A673 (cell line): Measurements from ENCODE around the gene GP1BB. TPM values are rescaled to one million over a fixed set of nuclear protein-coding genes. Genes with fewer than 3 reads are reported as not detected.
"Not testable (repeated sequence)": the region's sequence is repeated elsewhere in the genome, so short reads cannot be mapped to it uniquely, and the experiment has no call there.

Experiments
- BruUV-seq: library from RNA; stranded (reverse); fragments of 400-500 nt; replicated peaks from 2 replicates; lab custom pipeline; 2021; lab: Mats Ljungman, UMichigan
- CTCF ChIA-PET: fragments of 300-600 bp; sonication (Branson Sonifier 250); formaldehyde crosslinking; loops from one replicate; lab custom pipeline; 2022; ENCODE audit warnings: antibody characterized with exemption; lab: Charles Lee
- POLR2A ChIA-PET: fragments of 300-600 bp; sonication (Branson Sonifier 250); formaldehyde crosslinking; loops from one replicate; lab custom pipeline; 2022; ENCODE audit warnings: antibody characterized with exemption; ENCODE audit not compliant: low non-redundant PET; lab: Charles Lee
- DNase-seq: peaks from one replicate; pipeline ENCODE4 v3.0.0-alpha.2; 2015; ENCODE audit warnings: low spot score
- H3K27ac ChIP-seq: fragments of 200-600 bp; sonication (generic); 2 replicates; pipeline ENCODE4 v1.5.1; 2016; ENCODE audit warnings: mixed run types, low read depth, mild to moderate bottlenecking, mixed read lengths, antibody characterized with exemption, low read length; ENCODE audit not compliant: poor library complexity, severe bottlenecking
- H3K27me3 ChIP-seq: fragments of 200-600 bp; sonication (generic); replicated peaks from 2 replicates; pipeline ENCODE4 v1.6.1; 2017; ENCODE audit warnings: mixed run types, low read depth, mild to moderate bottlenecking, mixed read lengths, antibody characterized with exemption, low read length; ENCODE audit not compliant: insufficient read depth, poor library complexity
- H3K36me3 ChIP-seq: fragments of 200-600 bp; sonication (generic); 2 replicates; pipeline ENCODE4 v1.6.1; 2016; ENCODE audit warnings: mixed run types, mild to moderate bottlenecking, mixed read lengths, antibody characterized with exemption, low read length; ENCODE audit not compliant: insufficient read depth, poor library complexity, severe bottlenecking
- H3K4me1 ChIP-seq: fragments of 200-600 bp; sonication (generic); 2 replicates; pipeline ENCODE4 v1.6.1; 2017; ENCODE audit warnings: mixed run types, mild to moderate bottlenecking, mixed read lengths, antibody characterized with exemption, low read length; ENCODE audit not compliant: insufficient read depth, poor library complexity, severe bottlenecking
- H3K4me3 ChIP-seq: fragments of 200-600 bp; sonication (generic); 2 replicates; pipeline ENCODE4 v1.5.1; 2016; ENCODE audit warnings: low read depth, mixed run types, mild to moderate bottlenecking, mixed read lengths, low read length; ENCODE audit not compliant: poor library complexity, severe bottlenecking
- H3K9me3 ChIP-seq: fragments of 200-600 bp; sonication (generic); 2 replicates; pipeline ENCODE4 v1.6.1; 2016; ENCODE audit warnings: mixed run types, low read depth, mild to moderate bottlenecking, mixed read lengths, antibody characterized with exemption, low read length; ENCODE audit not compliant: poor library complexity, severe bottlenecking
- EZH2 ChIP-seq: fragments of 200-600 bp; sonication (generic); IDR thresholded peaks from 2 replicates; pipeline ENCODE4 v1.6.1; 2017; ENCODE audit warnings: borderline replicate concordance, low read depth, mild to moderate bottlenecking, mixed read lengths, antibody characterized with exemption, low read length; ENCODE audit not compliant: poor library complexity, severe bottlenecking
- intact Hi-C: fragments of 100-400 bp; cut with micrococcal nuclease; formaldehyde crosslinking; loops from one replicate; pipeline ENCODE4 v1.10.0; 2022; ENCODE audit not compliant: unreplicated experiment
- total RNA-seq: library from RNA; stranded (reverse); gene quantifications from 2 replicates; pipeline ENCODE4 v1.2.3, GENCODE V29; 2021
- TF ChIP-seq, protein P1 (sequence below): fragments of 300-800, 200-600 bp; sonication (generic); conservative IDR thresholded peaks from 2 replicates; pipeline ENCODE4 v1.5.1; 2017; ENCODE audit warnings: low read depth, mild to moderate bottlenecking, antibody characterized with exemption, low read length, moderate library complexity, mixed read lengths

GP1BB gene
- total RNA-seq, 1 experiment from 2014 or later = 12.6 TPM

DNA sequence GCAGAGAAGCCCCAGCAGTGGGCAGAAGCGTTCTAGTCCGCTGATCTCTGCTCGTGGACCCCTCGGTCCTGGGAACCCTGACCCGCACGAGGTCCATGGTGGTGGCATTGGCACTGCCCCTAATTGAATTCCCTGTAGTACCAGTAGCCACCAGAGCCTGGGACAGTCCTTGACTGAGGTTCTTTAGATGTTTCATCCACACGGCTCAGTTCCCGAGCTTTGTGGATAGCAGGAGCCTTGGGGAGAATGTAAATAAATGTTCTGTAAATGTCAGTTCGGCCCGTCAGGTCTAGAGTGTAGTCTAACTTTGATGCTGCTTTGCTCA is 48.4 kb upstream of the GP1BB start:
- TF ChIP-seq, protein P1, sequence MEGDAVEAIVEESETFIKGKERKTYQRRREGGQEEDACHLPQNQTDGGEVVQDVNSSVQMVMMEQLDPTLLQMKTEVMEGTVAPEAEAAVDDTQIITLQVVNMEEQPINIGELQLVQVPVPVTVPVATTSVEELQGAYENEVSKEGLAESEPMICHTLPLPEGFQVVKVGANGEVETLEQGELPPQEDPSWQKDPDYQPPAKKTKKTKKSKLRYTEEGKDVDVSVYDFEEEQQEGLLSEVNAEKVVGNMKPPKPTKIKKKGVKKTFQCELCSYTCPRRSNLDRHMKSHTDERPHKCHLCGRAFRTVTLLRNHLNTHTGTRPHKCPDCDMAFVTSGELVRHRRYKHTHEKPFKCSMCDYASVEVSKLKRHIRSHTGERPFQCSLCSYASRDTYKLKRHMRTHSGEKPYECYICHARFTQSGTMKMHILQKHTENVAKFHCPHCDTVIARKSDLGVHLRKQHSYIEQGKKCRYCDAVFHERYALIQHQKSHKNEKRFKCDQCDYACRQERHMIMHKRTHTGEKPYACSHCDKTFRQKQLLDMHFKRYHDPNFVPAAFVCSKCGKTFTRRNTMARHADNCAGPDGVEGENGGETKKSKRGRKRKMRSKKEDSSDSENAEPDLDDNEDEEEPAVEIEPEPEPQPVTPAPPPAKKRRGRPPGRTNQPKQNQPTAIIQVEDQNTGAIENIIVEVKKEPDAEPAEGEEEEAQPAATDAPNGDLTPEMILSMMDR = no peak
- no peak for TF ChIP-seq EZH2
- BruUV-seq = no TSS peak
- no peak overlapping the region for H3K4me3 ChIP-seq
- no peaks in the 10 kb centered on the region for H3K9me3 ChIP-seq
- H3K27me3 ChIP-seq = no peaks in the 10 kb centered on the region
- intact Hi-C loops = no loop called here
- DNase-seq = no peak
- H3K4me1 ChIP-seq = peaks cover 4% of the 10 kb centered on the region
- no peak overlapping the region for H3K27ac ChIP-seq
- ChIA-PET POLR2A (no interaction called here), CTCF (no interaction called here)
- no peaks in the 10 kb centered on the region for H3K36me3 ChIP-seq

DNA sequence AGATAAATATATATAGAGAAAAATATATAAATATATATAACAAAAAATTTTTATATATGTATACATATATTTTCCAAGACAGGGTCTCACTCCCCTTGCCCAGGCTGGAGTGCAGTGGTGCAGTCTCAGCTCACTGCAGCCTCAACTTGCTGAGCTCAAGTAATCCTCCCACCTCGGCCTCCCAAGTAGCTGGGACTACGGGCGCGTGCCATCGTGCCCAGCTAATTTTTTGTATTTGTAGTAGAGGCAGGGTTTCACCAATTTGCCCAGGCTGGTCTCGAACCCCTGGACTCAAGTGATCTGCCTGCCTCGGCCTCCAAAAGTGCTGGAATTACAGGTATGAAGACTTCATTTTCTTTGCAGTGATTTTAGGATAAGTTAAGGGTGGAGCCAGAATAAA is 47.9 kb upstream of the GP1BB start:
- Histone ChIP-seq H3K27ac (no peak overlapping the region), H3K36me3 (no peaks in the 10 kb centered on the region), H3K9me3 (no peaks in the 10 kb centered on the region), H3K4me3 (no peak overlapping the region), H3K4me1 (peaks cover 4% of the 10 kb centered on the region), H3K27me3 (no peaks in the 10 kb centered on the region)
- TF ChIP-seq, protein P1 = no peak
- TF ChIP-seq EZH2 = no peak
- CTCF ChIA-PET = no interaction called here
- intact Hi-C loops = no loop called here
- POLR2A ChIA-PET = no interaction called here
- DNase-seq = no peak
- BruUV-seq = no TSS peak

DNA sequence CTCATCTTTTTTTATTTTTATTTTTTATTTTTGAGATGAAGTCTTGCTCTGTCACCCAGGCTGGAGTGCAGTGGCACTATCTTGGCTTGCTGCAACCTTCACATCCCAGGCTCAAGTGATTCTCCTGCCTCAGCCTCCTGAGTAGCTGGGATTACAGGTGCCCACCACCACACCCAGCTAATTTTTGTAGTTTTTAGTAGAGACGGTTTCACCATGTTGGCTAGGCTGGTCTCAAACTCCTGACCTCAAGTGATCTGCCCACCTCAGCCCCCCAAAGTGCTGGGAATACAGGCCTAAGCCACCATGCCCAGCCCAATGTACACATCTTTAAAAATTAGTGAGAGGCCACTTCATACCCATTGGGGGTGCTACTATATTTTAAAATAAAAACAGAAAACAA is 46.9 kb upstream of the GP1BB start:
- DNase-seq, H3K4me3 ChIP-seq, intact Hi-C loops, CTCF ChIA-PET, H3K36me3 ChIP-seq, BruUV-seq, H3K27ac ChIP-seq, H3K27me3 ChIP-seq, H3K9me3 ChIP-seq, H3K4me1 ChIP-seq, POLR2A ChIA-PET: not testable (repeated sequence)

DNA sequence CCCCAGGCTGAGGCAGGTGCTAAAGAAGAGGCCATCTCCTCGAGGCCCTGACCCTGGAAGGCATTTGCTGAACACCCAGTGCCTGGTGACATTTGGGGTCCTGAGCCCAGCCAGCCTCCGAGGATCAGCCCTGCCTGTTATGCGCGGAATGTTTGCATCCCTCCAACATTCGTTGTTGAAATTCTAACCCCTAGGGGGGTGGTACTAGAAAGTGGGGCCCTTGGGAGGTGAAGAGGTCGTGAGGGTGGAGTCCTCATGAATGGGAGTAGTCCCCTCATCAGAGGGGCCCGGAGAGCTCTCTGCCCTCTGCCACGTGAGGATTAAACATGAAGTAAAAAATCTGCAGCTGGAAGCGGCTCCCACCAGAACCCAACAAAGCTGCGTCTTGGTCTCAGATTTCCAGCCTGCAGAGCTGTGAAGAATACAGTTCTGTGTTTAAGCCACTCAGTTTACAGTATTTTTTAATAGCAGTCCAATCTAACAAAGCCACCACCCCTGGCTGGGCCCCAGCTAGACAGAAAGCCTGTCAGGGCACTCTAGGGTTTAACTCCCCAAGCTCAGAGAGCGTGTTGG is 44.3 kb upstream of the GP1BB start:
- Histone ChIP-seq H3K4me3 (no peak overlapping the region), H3K4me1 (peaks cover 4% of the 10 kb centered on the region), H3K27me3 (no peaks in the 10 kb centered on the region), H3K27ac (no peak overlapping the region), H3K36me3 (no peaks in the 10 kb centered on the region), H3K9me3 (peaks cover 3% of the 10 kb centered on the region)
- TF ChIP-seq, protein P1 = no peak
- TF ChIP-seq EZH2 = no peak
- no TSS peak for BruUV-seq
- POLR2A ChIA-PET = no interaction called here
- CTCF ChIA-PET = interaction anchor here (0.5 to 0.7 kb wide), 2 partner anchors 53 to 109 kb away, joined by 3 to 4 read pairs; no protein-coding TSS in a partner anchor
- no peak for DNase-seq
- intact Hi-C loops = no loop called here
